KBM-7 (cell line): ENCODE measurements around the gene PDE6D.

Experiments
- DNase-seq: peaks from one replicate; pipeline ENCODE4 v3.0.0-alpha.2; 2015
- in situ Hi-C: fragments of 300-500 bp; cut with MboI; formaldehyde crosslinking; loops from 2 replicates; pipeline ENCODE4 v1.14.3; 2020; ENCODE audit warnings: low sequenced_read_pairs, low pct_unique_long_range_greater_than_20kb, mixed read lengths

The PDE6D gene

DNA sequence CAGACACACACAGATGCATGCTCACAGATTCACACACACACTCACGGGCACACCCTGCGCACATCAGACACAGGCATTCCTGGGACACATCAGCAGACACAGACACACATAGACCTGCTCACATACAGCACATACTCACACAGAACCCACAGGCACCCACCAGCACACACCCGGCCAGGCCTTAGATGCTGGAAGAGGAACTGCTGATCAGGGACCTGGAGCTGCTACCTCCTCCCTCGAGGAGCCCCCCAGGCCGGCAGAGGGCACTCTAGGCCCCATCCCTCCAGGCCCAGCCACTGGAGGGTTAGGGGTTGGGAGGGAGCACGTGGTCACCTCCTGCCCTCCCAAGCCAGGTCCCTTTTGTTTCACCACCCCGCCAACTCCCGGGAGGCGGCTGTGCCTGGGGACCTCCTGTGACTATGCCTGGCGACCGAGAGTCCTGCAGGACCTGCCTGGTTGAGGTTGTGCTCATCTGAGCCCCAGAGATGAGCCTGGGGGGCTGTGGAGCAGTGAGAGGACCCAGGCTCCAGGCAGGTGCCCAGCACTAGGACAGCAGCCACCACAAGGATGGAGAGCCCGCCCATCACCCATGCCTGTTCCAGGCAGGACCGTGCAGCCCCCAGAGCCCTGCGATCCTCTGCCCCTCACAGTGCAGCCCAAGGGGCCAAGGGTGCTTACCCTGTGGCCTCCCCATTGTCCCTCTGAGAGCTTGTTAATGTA lies 93.8 kb downstream of the PDE6D start:
- in situ Hi-C loops, result no loop called here

DNA sequence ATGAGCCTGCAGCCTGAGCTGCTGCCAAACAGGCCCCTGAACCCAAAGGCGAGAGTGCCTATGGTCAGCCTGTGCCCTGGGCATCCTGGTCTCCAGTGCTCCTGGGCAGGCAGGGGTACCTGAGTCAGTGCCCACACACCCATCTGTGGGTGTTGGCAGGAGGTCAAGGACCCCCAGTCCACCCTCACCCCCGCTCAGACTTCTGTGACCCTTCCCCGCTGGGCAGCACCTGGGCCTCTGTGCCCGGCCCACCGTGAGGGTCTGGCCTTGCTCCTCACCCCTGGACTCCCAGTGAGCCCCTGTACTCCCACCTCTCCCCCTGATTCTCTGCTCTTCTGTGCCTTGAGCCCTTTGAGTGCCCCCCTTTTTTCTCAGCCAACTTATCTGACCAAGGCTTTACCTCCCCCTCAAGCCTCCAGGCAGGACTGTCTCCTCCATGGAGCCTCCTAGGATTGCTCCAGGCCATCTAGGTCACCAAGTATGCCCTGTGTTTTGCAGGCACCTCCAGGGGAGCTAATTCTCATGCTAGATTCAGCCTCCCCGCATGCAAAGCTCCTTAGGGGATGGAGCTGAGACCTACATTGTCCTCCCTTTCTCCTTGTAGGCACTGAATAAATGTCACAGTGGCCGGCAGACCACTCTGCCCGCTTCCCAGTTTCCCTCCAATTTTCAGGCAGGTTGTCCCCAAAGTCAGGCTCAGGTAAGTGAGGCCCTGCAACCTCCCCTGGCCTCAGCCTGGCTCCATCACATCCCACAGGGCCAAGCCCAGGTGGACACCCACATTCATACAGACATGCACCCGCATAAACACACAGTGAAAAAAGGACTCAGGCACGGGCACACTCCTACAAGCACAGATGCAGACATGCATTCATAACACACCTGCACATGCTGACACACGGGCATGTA lies 94.6 kb downstream of the PDE6D start:
- no peak for DNase-seq
- in situ Hi-C loops, result no loop called here

More for the DNA sequence above, 93.8 kb downstream of the PDE6D start:
- DNase-seq, result peak; percentile 93

GRCh38 chr2:231685349-231686191 lies 95.5 kb downstream of the PDE6D start:
- DNase-seq, result no peak
- in situ Hi-C loops, result no loop called here

DNA sequence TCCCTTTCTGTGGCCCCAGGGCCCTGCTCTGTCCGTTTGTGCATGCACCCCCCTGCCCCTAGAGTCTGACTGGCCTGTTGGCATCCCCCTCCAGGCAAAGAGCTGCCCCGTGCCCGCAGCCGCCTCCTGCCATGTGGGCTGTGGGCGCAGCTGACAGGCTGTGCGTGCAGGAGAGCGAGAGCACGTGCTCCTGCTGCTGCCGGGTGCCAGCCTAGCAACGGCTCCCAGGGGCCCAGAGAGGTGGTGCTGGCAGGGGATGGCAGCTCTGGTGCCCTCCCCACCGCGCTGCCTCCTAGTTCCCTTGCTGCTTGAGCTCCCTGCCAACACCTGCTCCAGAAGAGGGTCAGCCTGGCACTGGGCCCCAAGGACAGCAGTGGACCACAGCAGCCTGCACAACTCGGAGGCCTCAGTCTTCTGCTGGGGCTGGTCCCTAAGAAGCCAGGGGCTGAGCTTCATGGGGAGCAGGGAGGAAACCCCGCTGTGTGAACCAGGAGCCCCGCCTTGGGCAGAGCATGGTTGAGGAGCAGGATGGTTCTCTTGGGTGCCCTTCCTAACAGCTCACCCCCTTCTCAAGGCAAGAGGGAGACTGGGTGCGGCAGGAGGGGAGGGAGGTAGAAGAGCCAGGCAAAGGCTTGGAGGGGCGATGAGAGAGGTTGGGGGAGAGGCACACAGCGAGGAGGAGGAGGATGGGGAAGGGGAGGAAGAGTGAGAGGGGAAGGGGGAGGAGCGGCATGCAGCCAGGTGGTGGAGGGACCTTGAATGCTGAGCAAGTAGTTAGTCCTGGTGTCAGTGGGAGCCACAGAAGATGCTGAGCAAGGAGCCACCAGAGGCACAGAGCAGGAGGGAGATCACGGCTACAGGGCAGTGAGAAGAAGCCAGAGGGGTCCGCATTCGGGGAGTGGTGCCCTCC lies 96.5 kb downstream of the PDE6D start:
- in situ Hi-C loops, result no loop called here
- DNase-seq, result no peak

GRCh38 chr2:231683292-231684235 lies 97.5 kb downstream of the PDE6D start:
- in situ Hi-C loops, result no loop called here
- DNase-seq, result no peak

GRCh38 chr2:231682603-231683291 lies 98.3 kb downstream of the PDE6D start:
- DNase-seq, result no peak
- in situ Hi-C loops, result no loop called here
